Astrocyte (in vitro differentiated cells and primary cell): ENCODE measurements around the gene SRR.

ENCODE experiments used
- CTCF ChIP-seq: IDR thresholded peaks from 2 replicates; pipeline ENCODE4 v1.5.1; 2011; ENCODE audit warnings: low read depth, mild to moderate bottlenecking, inconsistent platforms, low read length, moderate library complexity; ENCODE audit not compliant: insufficient read depth
- EZH2 ChIP-seq: IDR thresholded peaks from 2 replicates; pipeline ENCODE4 v1.6.1; 2012; ENCODE audit warnings: mild to moderate bottlenecking, low read length, inconsistent platforms; ENCODE audit not compliant: insufficient read depth

- TF ChIP-seq CTCF (no peak), EZH2 (no peak)
These were observed 44.3 kb downstream of the SRR start for GRCh38 chr17:2347805-2348685.
